ENCODE data around the gene NCOR2. TPM values are rescaled to one million over a fixed set of nuclear protein-coding genes. Genes with fewer than 3 reads are reported as not detected.

NCOR2 gene
- total RNA-seq, 2 donors from 2014 or later: 185 to 207 TPM

GRCh38 chr12:124548854-124549378, 18.5 kb downstream of the NCOR2 start:
- Mint-ChIP-seq H3K4me1 (peaks cover 24% of the 10 kb centered on the region), H3K27me3 (ENCODE audit: insufficient read depth) (no peaks in the 10 kb centered on the region), H3K9me3 (peaks cover 1% of the 10 kb centered on the region), H3K4me3 (no peak overlapping the region), H3K36me3 (ENCODE audit: low read depth) (peaks cover 19% of the 10 kb centered on the region), H3K27ac (no peak overlapping the region)
- TF ChIP-seq CTCF (conservative IDR thresholded peaks at IDR 0.05): no peak
- WGBS, 2 experiments (ENCODE audit: insufficient coverage in 1 of 2, insufficient read length in 1 of 2): 88 to 91% methylated on average over 15 to 24 of the region's 24 CpGs
- Histone ChIP-seq H3K36me3 (ENCODE audit: control insufficient read depth, insufficient read depth, low read length) (no peaks in the 10 kb centered on the region), H3K9ac (ENCODE audit: extremely low read depth, low read length, poor library complexity, severe bottlenecking) (no peak overlapping the region), H3K4me1 (ENCODE audit: control insufficient read depth, insufficient read depth, low read length) (peaks cover 5% of the 10 kb centered on the region), H3K27ac (ENCODE audit: low read depth, low read length) (no peak overlapping the region), H3K27me3 (ENCODE audit: control insufficient read depth, insufficient read depth, low read length, poor library complexity, severe bottlenecking) (no peaks in the 10 kb centered on the region), H3K4me3 (ENCODE audit: low read length) (no peak overlapping the region), H3K9me3 (ENCODE audit: control insufficient read depth, low read length) (no peaks in the 10 kb centered on the region)
- no peak for DNase-seq

- H3K4me1 ChIP-seq (ENCODE audit: control insufficient read depth, insufficient read depth, low read length): peaks cover 6% of the 10 kb centered on the region
- Mint-ChIP-seq H3K4me3 (no peak overlapping the region), H3K36me3 (ENCODE audit: low read depth) (peaks cover 11% of the 10 kb centered on the region), H3K27ac (no peak overlapping the region), H3K27me3 (ENCODE audit: insufficient read depth) (no peaks in the 10 kb centered on the region), H3K4me1 (peaks cover 31% of the 10 kb centered on the region), H3K9me3 (no peaks in the 10 kb centered on the region)
- DNase-seq: no peak
- H3K9ac ChIP-seq (ENCODE audit: extremely low read depth, low read length, poor library complexity, severe bottlenecking): no peak overlapping the region
- no peak overlapping the region for H3K27ac ChIP-seq (ENCODE audit: low read depth, low read length)
- 89 to 98% methylated on average over 1 to 2 of the region's 3 CpGs for WGBS, 2 experiments (ENCODE audit: insufficient coverage in 1 of 2, insufficient read length in 1 of 2)
- no peak overlapping the region for H3K4me3 ChIP-seq (ENCODE audit: low read length)
- no peaks in the 10 kb centered on the region for H3K27me3 ChIP-seq (ENCODE audit: control insufficient read depth, insufficient read depth, low read length, poor library complexity, severe bottlenecking)
- no peaks in the 10 kb centered on the region for H3K9me3 ChIP-seq (ENCODE audit: control insufficient read depth, low read length)
- TF ChIP-seq CTCF (conservative IDR thresholded peaks at IDR 0.05): no peak
- no peaks in the 10 kb centered on the region for H3K36me3 ChIP-seq (ENCODE audit: control insufficient read depth, insufficient read depth, low read length)
Observed at GRCh38 chr12:124547626-124548025, 19.8 kb downstream of the NCOR2 start.

DNA sequence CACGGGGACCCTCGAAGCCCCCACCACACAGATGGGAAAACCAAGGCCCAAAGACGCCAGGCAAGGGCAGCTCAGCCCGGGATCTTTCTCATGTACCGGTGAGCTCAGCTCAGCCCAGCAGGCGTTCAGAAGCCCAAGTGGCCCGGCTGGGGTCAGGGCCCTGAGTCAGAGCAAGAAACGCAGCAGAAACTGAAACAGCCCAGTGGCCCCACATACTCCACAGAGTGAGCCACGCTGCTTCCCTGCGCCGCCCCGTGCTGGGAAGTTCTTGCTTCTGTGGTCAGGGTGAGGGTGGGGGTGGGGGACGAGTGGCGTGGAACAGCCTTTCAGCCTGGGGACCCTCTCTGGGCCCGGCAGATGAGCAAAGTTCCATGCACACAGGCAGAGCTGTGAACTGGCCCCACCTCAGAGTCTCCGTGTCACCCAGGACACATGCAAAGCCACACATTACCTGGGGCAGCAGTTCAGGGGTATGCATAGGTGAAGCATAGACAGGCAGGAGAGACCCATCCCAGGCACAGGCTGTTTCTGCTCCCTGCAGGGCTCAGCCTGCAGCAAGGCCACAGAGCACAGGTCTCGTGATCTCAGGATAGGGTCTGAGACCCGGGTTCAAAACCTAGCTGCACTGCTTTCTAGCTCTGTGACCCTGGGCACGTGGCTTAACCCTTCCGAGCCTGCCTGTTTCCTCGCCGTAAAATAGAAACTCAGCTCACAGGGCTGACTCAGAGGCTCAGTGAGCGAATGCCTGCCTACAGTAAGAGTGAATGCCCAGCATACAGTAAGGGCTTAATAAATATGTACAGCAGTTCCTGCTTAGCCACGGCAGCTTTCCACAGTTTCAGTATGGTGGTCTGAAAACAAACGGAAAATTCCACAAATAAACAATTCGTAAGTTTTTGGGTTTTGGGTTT, 21.6 kb downstream of the NCOR2 start:
- Histone ChIP-seq H3K9me3 (ENCODE audit: control insufficient read depth, low read length) (no peaks in the 10 kb centered on the region), H3K27ac (ENCODE audit: low read depth, low read length) (no peak overlapping the region), H3K4me1 (ENCODE audit: control insufficient read depth, insufficient read depth, low read length) (peaks cover 6% of the 10 kb centered on the region), H3K27me3 (ENCODE audit: control insufficient read depth, insufficient read depth, low read length, poor library complexity, severe bottlenecking) (no peaks in the 10 kb centered on the region), H3K36me3 (ENCODE audit: control insufficient read depth, insufficient read depth, low read length) (no peaks in the 10 kb centered on the region), H3K9ac (ENCODE audit: extremely low read depth, low read length, poor library complexity, severe bottlenecking) (no peak overlapping the region), H3K4me3 (ENCODE audit: low read length) (no peak overlapping the region)
- no peak for TF ChIP-seq CTCF (conservative IDR thresholded peaks at IDR 0.05)
- no peak for DNase-seq
- no peaks in the 10 kb centered on the region for H3K27me3 Mint-ChIP-seq (ENCODE audit: insufficient read depth)
- H3K4me1 Mint-ChIP-seq: peaks cover 20% of the 10 kb centered on the region
- peaks cover 11% of the 10 kb centered on the region for H3K36me3 Mint-ChIP-seq (ENCODE audit: low read depth)
- no peak overlapping the region for H3K4me3 Mint-ChIP-seq
- no peaks in the 10 kb centered on the region for H3K9me3 Mint-ChIP-seq
- peak overlapping the region; percentile 58 for H3K27ac Mint-ChIP-seq
- 93 to 94% methylated on average over 14 to 26 of the region's 26 CpGs for WGBS, 2 experiments (ENCODE audit: insufficient coverage in 1 of 2, insufficient read length in 1 of 2)
